Trophoblast cell (in vitro differentiated cells and primary cell): ENCODE measurements around the gene SPSB4.

ENCODE experiments used
- DNase-seq, 2 donors: peaks; one replicate each; pipeline ENCODE4 v3.0.0-alpha.2; 2016
- H2AFZ ChIP-seq: 2 replicates; pipeline ENCODE4 v1.6.1; 2013; ENCODE audit warnings: low read length, moderate library complexity, mild to moderate bottlenecking; ENCODE audit not compliant: insufficient read depth, poor library complexity
- H2AK5ac ChIP-seq: 2 replicates; pipeline ENCODE4 v1.6.1; 2013; ENCODE audit warnings: mild to moderate bottlenecking, low read length
- H2BK120ac ChIP-seq: 2 replicates; pipeline ENCODE4 v1.6.1; 2013; ENCODE audit warnings: low read length, mild to moderate bottlenecking, moderate library complexity; ENCODE audit not compliant: insufficient read depth, poor library complexity
- H2BK12ac ChIP-seq: 2 replicates; pipeline ENCODE4 v1.6.1; 2013; ENCODE audit warnings: mild to moderate bottlenecking, low read length, moderate library complexity
- H2BK5ac ChIP-seq: 2 replicates; pipeline ENCODE4 v1.6.1; 2013; ENCODE audit warnings: low read length, low read depth, moderate library complexity, mild to moderate bottlenecking; ENCODE audit not compliant: poor library complexity
- H3K14ac ChIP-seq: 2 replicates; pipeline ENCODE4 v1.6.1; 2013; ENCODE audit warnings: mild to moderate bottlenecking, low read length
- H3K18ac ChIP-seq: 2 replicates; pipeline ENCODE4 v1.6.1; 2013; ENCODE audit warnings: mild to moderate bottlenecking, low read length
- H3K23ac ChIP-seq: 2 replicates; pipeline ENCODE4 v1.6.1; 2013; ENCODE audit warnings: low read length
- H3K27ac ChIP-seq: 2 replicates; pipeline ENCODE4 v1.5.1; 2013; ENCODE audit warnings: low read depth, mild to moderate bottlenecking, inconsistent platforms, low read length, moderate library complexity
- H3K27me3 ChIP-seq: 2 replicates; pipeline ENCODE4 v1.6.1; 2013; ENCODE audit warnings: inconsistent platforms, mild to moderate bottlenecking, low read length, moderate library complexity; ENCODE audit not compliant: insufficient read depth
- H3K36me3 ChIP-seq, 2 experiments: 1 replicate in 1 of 2; 2 replicates in 1 of 2; pipeline ENCODE4 v1.6.1; 2013; ENCODE audit warnings: low read length in 2 of 2, mild to moderate bottlenecking in 2 of 2, moderate library complexity in 1 of 2; ENCODE audit not compliant: insufficient read depth in 2 of 2, control insufficient read depth in 1 of 2
- H3K4ac ChIP-seq: 2 replicates; pipeline ENCODE4 v1.6.1; 2013; ENCODE audit warnings: low read depth, mild to moderate bottlenecking, low read length, moderate library complexity
- H3K4me1 ChIP-seq, 2 experiments: 1 replicate in 1 of 2; 2 replicates in 1 of 2; pipeline ENCODE4 v1.6.1; 2013; ENCODE audit warnings: low read length in 2 of 2, mild to moderate bottlenecking in 2 of 2, moderate library complexity in 1 of 2; ENCODE audit not compliant: insufficient read depth in 2 of 2, control insufficient read depth in 1 of 2
- H3K4me2 ChIP-seq: 2 replicates; pipeline ENCODE4 v1.6.1; 2013; ENCODE audit warnings: inconsistent platforms, mild to moderate bottlenecking, low read length, moderate library complexity
- H3K4me3 ChIP-seq: 2 replicates; pipeline ENCODE4 v1.5.1; 2013; ENCODE audit warnings: mild to moderate bottlenecking, low read depth, low read length, inconsistent platforms
- H3K79me1 ChIP-seq: one replicate; pipeline ENCODE4 v1.6.1; 2013; ENCODE audit warnings: low read length
- H3K79me2 ChIP-seq: 2 replicates; pipeline ENCODE4 v1.6.1; 2013; ENCODE audit warnings: low read length, mild to moderate bottlenecking; ENCODE audit not compliant: control insufficient read depth, insufficient read depth, poor library complexity
- H3K9ac ChIP-seq: 2 replicates; pipeline ENCODE4 v1.6.1; 2013; ENCODE audit warnings: mild to moderate bottlenecking, low read length
- H3K9me3 ChIP-seq: 2 replicates; pipeline ENCODE4 v1.6.1; 2013; ENCODE audit warnings: low read depth, mild to moderate bottlenecking, control low read depth, inconsistent platforms, low read length; ENCODE audit not compliant: insufficient read depth
- H4K12ac ChIP-seq: 2 replicates; pipeline ENCODE4 v1.6.1; 2013; ENCODE audit warnings: low read depth, mild to moderate bottlenecking, low read length, moderate library complexity
- H4K8ac ChIP-seq: 2 replicates; pipeline ENCODE4 v1.6.1; 2013; ENCODE audit warnings: low read depth, mild to moderate bottlenecking, low read length, moderate library complexity
- H4K91ac ChIP-seq: one replicate; pipeline ENCODE4 v1.6.1; 2013; ENCODE audit warnings: low read depth, mild to moderate bottlenecking, low read length, moderate library complexity
- WGBS: extraction: QIAGEN DNeasy Blood & Tissue Kit; methylation state at CpG from one replicate; pipeline ENCODE4 v1.1.7; 2013; ENCODE audit warnings: missing lambda C conversion rate; ENCODE audit not compliant: insufficient read length, insufficient coverage; ENCODE audit errors: extremely low coverage; 5-methylcytosine and 5-hydroxymethylcytosine counted together

SPSB4 gene

GRCh38 chr3:141152130-141152529 lies 101.0 kb downstream of the SPSB4 start:
- H4K8ac ChIP-seq, result no peak overlapping the region
- H3K36me3 ChIP-seq, result peaks cover 3 to 4% of the 10 kb centered on the region in 2 experiments
- H2BK12ac ChIP-seq, result no peak overlapping the region
- no peak for DNase-seq
- H3K9me3 ChIP-seq, result peaks cover 3% of the 10 kb centered on the region
- H3K79me2 ChIP-seq, result peaks cover 2% of the 10 kb centered on the region
- H4K91ac ChIP-seq, result no peak overlapping the region
- no peak overlapping the region for H2BK5ac ChIP-seq
- no peaks in the 10 kb centered on the region for H3K79me1 ChIP-seq
- H3K27me3 ChIP-seq, result no peaks in the 10 kb centered on the region
- no peak overlapping the region for H2BK120ac ChIP-seq
- peak overlapping the region; percentile 30 for H3K4me3 ChIP-seq
- H3K4me2 ChIP-seq, result no peak overlapping the region
- H3K14ac ChIP-seq, result no peak overlapping the region
- no peak overlapping the region for H3K23ac ChIP-seq
- H4K12ac ChIP-seq, result no peak overlapping the region
- H3K18ac ChIP-seq, result no peak overlapping the region
- H3K27ac ChIP-seq, result no peak overlapping the region
- no peak overlapping the region for H2AK5ac ChIP-seq
- WGBS, result no CpG with 5 or more reads among the region's 9 CpGs
- H3K4ac ChIP-seq, result no peak overlapping the region
- no peak overlapping the region for H3K9ac ChIP-seq
- peaks cover 23 to 24% of the 10 kb centered on the region in 2 experiments for H3K4me1 ChIP-seq
- H2AFZ ChIP-seq, result no peak overlapping the region

GRCh38 chr3:141152801-141153678 lies 101.9 kb downstream of the SPSB4 start:
- Histone ChIP-seq H3K18ac (no peak overlapping the region), H4K91ac (no peak overlapping the region)
- WGBS, result no CpG with 5 or more reads among the region's 7 CpGs

GRCh38 chr3:141153679-141153966 lies 102.5 kb downstream of the SPSB4 start:
- Histone ChIP-seq H2BK120ac (no peak overlapping the region), H3K4me1 (peaks cover 11% of the 10 kb centered on the region in 2 experiments), H3K4me2 (no peak overlapping the region), H3K9ac (no peak overlapping the region), H4K91ac (no peak overlapping the region), H3K23ac (no peak overlapping the region), H3K79me2 (no peaks in the 10 kb centered on the region), H2AFZ (no peak overlapping the region), H3K18ac (no peak overlapping the region), H2BK12ac (no peak overlapping the region), H4K12ac (no peak overlapping the region), H3K4ac (no peak overlapping the region), H3K4me3 (no peak overlapping the region), H3K79me1 (no peaks in the 10 kb centered on the region), H2BK5ac (no peak overlapping the region), H4K8ac (no peak overlapping the region), H3K14ac (no peak overlapping the region), H2AK5ac (no peak overlapping the region), H3K9me3 (peaks cover 9% of the 10 kb centered on the region), H3K27me3 (no peaks in the 10 kb centered on the region), H3K27ac (no peak overlapping the region), H3K36me3 (peaks cover 2 to 7% of the 10 kb centered on the region in 2 experiments)
- DNase-seq, result no peak
- WGBS, result no CpG with 5 or more reads among the region's 1 CpG

More at GRCh38 chr3:141152801-141153678, 101.9 kb downstream of the SPSB4 start:
- Histone ChIP-seq H3K36me3 (peaks cover 2 to 3% of the 10 kb centered on the region in 2 experiments), H4K12ac (no peak overlapping the region), H3K27ac (no peak overlapping the region), H3K9me3 (peaks cover 4% of the 10 kb centered on the region), H3K14ac (no peak overlapping the region), H3K4me3 (peak overlapping the region; percentile 46), H2BK5ac (no peak overlapping the region), H2AK5ac (no peak overlapping the region), H3K23ac (peak overlapping the region; percentile 68), H3K4ac (no peak overlapping the region), H3K79me1 (no peaks in the 10 kb centered on the region), H2BK120ac (no peak overlapping the region), H3K79me2 (no peaks in the 10 kb centered on the region), H3K27me3 (no peaks in the 10 kb centered on the region), H2BK12ac (no peak overlapping the region), H3K4me2 (no peak overlapping the region), H4K8ac (no peak overlapping the region), H3K9ac (no peak overlapping the region), H3K4me1 (peaks cover 15 to 17% of the 10 kb centered on the region in 2 experiments), H2AFZ (no peak overlapping the region)
- peak; percentile 97 to 98 for DNase-seq

- no peak overlapping the region for H2BK120ac ChIP-seq
- H3K4me1 ChIP-seq, result no peaks in the 10 kb centered on the region
- WGBS, result no CpG with 5 or more reads among the region's 5 CpGs
- no peak overlapping the region for H3K23ac ChIP-seq
- no peak overlapping the region for H4K91ac ChIP-seq
- no peak overlapping the region for H3K18ac ChIP-seq
- H2AFZ ChIP-seq, result no peak overlapping the region
- H3K4me2 ChIP-seq, result no peak overlapping the region
- H3K27me3 ChIP-seq, result no peaks in the 10 kb centered on the region
- no peak overlapping the region for H3K14ac ChIP-seq
- H3K9me3 ChIP-seq, result peaks cover 3% of the 10 kb centered on the region
- no peak overlapping the region for H3K4me3 ChIP-seq
- H2AK5ac ChIP-seq, result no peak overlapping the region
- no peak overlapping the region for H4K12ac ChIP-seq
- no peaks in the 10 kb centered on the region for H3K79me1 ChIP-seq
- H4K8ac ChIP-seq, result no peak overlapping the region
- H3K27ac ChIP-seq, result no peak overlapping the region
- no peak overlapping the region for H2BK12ac ChIP-seq
- DNase-seq, result no peak
- H3K4ac ChIP-seq, result no peak overlapping the region
- H3K9ac ChIP-seq, result no peak overlapping the region
- no peaks in the 10 kb centered on the region for H3K36me3 ChIP-seq
- no peak overlapping the region for H2BK5ac ChIP-seq
- no peaks in the 10 kb centered on the region for H3K79me2 ChIP-seq
Measured at GRCh38 chr3:141164852-141165251, 113.7 kb downstream of the SPSB4 start.
